T47D (cell line): ENCODE results near the gene STAT4.

Source experiments
- DNase-seq, 2 experiments: peaks; one replicate each; pipeline versions ENCODE4 v3.0.0 to v3.0.0-alpha.2; 2011 to 2012; ENCODE audit warnings: low read depth in 1 of 2, low spot score in 1 of 2
- JUND ChIP-seq: IDR thresholded peaks from 2 replicates; pipeline ENCODE4 v1.6.1; 2012; ENCODE audit warnings: low read depth
- in situ Hi-C: cut with HindIII; loops from 2 replicates; pipeline ENCODE4 v1.10.0; 2016; ENCODE audit warnings: low sequenced_read_pairs, low pct_unique_long_range_greater_than_20kb

STAT4 gene

GRCh38 chr2:191150600-191151330, at the start of gene STAT4:
STAT4 (minus strand) TSS chr2:191150994; CDS start chr2:191148203, 2,791 bp downstream.
- peak in 1 of 2 experiments; percentile 31 for DNase-seq
- TF ChIP-seq JUND, result no peak
- in situ Hi-C loops, result no loop called here

GRCh38 chr2:191199929-191200512, 49.2 kb upstream of the STAT4 start:
- TF ChIP-seq JUND, result no peak
- in situ Hi-C loops, result no loop called here
- DNase-seq, result no peak

- in situ Hi-C loops, result no loop called here
- no peak for TF ChIP-seq JUND
- no peak for DNase-seq
Measured at GRCh38 chr2:191198271-191198670, 47.5 kb upstream of the STAT4 start.

- in situ Hi-C loops, result no loop called here
- TF ChIP-seq JUND, result no peak
Measured at GRCh38 chr2:191197096-191197495, 46.3 kb upstream of the STAT4 start.

GRCh38 chr2:191195021-191195420, 44.2 kb upstream of the STAT4 start:
- DNase-seq, result no peak
- no peak for TF ChIP-seq JUND
- in situ Hi-C loops, result no loop called here

More at GRCh38 chr2:191197096-191197495, 46.3 kb upstream of the STAT4 start:
- DNase-seq, result no peak

GRCh38 chr2:191190861-191191552, 40.2 kb upstream of the STAT4 start:
- in situ Hi-C loops, result no loop called here
- no peak for TF ChIP-seq JUND
- DNase-seq, result no peak

GRCh38 chr2:191190435-191190834, 39.6 kb upstream of the STAT4 start:
- DNase-seq, result no peak
- in situ Hi-C loops, result no loop called here
- no peak for TF ChIP-seq JUND

GRCh38 chr2:191189112-191189635, 38.4 kb upstream of the STAT4 start:
- in situ Hi-C loops, result no loop called here

GRCh38 chr2:191188550-191189093, 37.8 kb upstream of the STAT4 start:
- TF ChIP-seq JUND, result no peak
- DNase-seq, result no peak
- in situ Hi-C loops, result no loop called here

More at GRCh38 chr2:191189112-191189635, 38.4 kb upstream of the STAT4 start:
- TF ChIP-seq JUND, result no peak
- no peak for DNase-seq

GRCh38 chr2:191187105-191187829, 36.5 kb upstream of the STAT4 start:
- in situ Hi-C loops, result no loop called here
- no peak for DNase-seq
- TF ChIP-seq JUND, result no peak

- in situ Hi-C loops, result no loop called here
- DNase-seq, result no peak
- no peak for TF ChIP-seq JUND
Measured at GRCh38 chr2:191184457-191184856, 33.7 kb upstream of the STAT4 start.

GRCh38 chr2:191183516-191183915, 32.7 kb upstream of the STAT4 start:
- in situ Hi-C loops, result no loop called here
- TF ChIP-seq JUND, result no peak
- no peak for DNase-seq
